Endothelial cell (in vitro differentiated cells): ENCODE measurements around the gene PCDHB11. TPM values are rescaled to one million over a fixed set of nuclear protein-coding genes. Genes with fewer than 3 reads are reported as not detected.
"Not testable (repeated sequence)": the region's sequence is repeated elsewhere in the genome, so short reads cannot be mapped to it uniquely, and the experiment has no call there.

ENCODE experiments used
- DNase-seq: peaks from one replicate; pipeline ENCODE4 v3.0.0; 2021; ENCODE audit warnings: low spot score
- H3K27ac Mint-ChIP-seq: one replicate; pipeline ENCODE4 v1.8.0; 2021; ENCODE audit warnings: mixed read lengths, inconsistent platforms; ENCODE audit not compliant: unreplicated experiment
- H3K27me3 Mint-ChIP-seq: one replicate; pipeline ENCODE4 v1.8.0; 2021; ENCODE audit warnings: mild to moderate bottlenecking, moderate library complexity, mixed read lengths, inconsistent platforms; ENCODE audit not compliant: unreplicated experiment
- H3K36me3 Mint-ChIP-seq: one replicate; pipeline ENCODE4 v1.8.0; 2021; ENCODE audit warnings: mild to moderate bottlenecking, low read depth, mixed read lengths, inconsistent platforms; ENCODE audit not compliant: unreplicated experiment
- H3K4me1 Mint-ChIP-seq: one replicate; pipeline ENCODE4 v1.8.0; 2021; ENCODE audit warnings: mild to moderate bottlenecking, mixed read lengths, inconsistent platforms; ENCODE audit not compliant: unreplicated experiment
- H3K4me3 Mint-ChIP-seq: one replicate; pipeline ENCODE4 v1.8.0; 2021; ENCODE audit warnings: mild to moderate bottlenecking, mixed read lengths, inconsistent platforms; ENCODE audit not compliant: unreplicated experiment
- H3K9me3 Mint-ChIP-seq: one replicate; pipeline ENCODE4 v1.8.0; 2021; ENCODE audit warnings: mixed read lengths, inconsistent platforms; ENCODE audit not compliant: unreplicated experiment
- total RNA-seq: library from RNA; stranded (reverse); fragmentation: NEBNext Ultra II Directional; extraction: Animal tissue kit (Norgen Biotek cat#: 25700); gene quantifications from one replicate; pipeline ENCODE4 v1.2.1, GENCODE V29; 2021; ENCODE audit not compliant: unreplicated experiment
- TF ChIP-seq, protein P1 (sequence below): fragments of 200-600 bp; sonication (generic); IDR thresholded peaks from one replicate; pipeline ENCODE4 v1.5.0; 2021; ENCODE audit warnings: antibody characterized with exemption; ENCODE audit not compliant: unreplicated experiment

Gene PCDHB11
- total RNA-seq, 1 donor from 2014 or later = 6.4 TPM

DNA sequence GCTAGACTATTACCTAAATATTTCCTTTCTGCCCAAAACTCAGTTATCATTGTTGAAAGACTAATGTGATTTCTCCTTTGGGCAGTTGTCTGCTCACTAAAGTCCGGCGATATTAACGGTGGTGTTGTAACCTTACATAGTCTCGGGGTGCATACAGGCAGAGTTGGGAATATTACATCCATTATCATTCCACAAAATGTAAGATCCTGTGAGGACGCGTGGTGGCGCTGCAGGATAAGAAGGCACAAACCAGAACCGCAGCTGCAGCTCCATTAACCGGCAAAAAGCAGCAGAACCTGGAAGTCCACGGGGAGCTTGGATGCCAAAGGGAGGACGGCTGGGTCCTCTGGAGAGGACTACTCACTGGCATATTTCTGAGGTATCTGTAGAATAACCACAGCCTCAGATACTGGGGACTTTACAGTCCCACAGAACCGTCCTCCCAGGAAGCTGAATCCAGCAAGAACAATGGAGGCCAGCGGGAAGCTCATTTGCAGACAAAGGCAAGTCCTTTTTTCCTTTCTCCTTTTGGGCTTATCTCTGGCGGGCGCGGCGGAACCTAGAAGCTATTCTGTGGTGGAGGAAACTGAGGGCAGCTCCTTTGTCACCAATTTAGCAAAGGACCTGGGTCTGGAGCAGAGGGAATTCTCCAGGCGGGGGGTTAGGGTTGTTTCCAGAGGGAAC is 14.4 kb downstream of the PCDHB11 start, which contains the start of gene PCDHB13:
TSS of gene PCDHB13 (plus strand) at position 264 of the 684 bp plus-strand sequence. CDS start at position 469, 205 bp downstream.
- TF ChIP-seq, protein P1, sequence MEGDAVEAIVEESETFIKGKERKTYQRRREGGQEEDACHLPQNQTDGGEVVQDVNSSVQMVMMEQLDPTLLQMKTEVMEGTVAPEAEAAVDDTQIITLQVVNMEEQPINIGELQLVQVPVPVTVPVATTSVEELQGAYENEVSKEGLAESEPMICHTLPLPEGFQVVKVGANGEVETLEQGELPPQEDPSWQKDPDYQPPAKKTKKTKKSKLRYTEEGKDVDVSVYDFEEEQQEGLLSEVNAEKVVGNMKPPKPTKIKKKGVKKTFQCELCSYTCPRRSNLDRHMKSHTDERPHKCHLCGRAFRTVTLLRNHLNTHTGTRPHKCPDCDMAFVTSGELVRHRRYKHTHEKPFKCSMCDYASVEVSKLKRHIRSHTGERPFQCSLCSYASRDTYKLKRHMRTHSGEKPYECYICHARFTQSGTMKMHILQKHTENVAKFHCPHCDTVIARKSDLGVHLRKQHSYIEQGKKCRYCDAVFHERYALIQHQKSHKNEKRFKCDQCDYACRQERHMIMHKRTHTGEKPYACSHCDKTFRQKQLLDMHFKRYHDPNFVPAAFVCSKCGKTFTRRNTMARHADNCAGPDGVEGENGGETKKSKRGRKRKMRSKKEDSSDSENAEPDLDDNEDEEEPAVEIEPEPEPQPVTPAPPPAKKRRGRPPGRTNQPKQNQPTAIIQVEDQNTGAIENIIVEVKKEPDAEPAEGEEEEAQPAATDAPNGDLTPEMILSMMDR = peak; percentile 32

DNA sequence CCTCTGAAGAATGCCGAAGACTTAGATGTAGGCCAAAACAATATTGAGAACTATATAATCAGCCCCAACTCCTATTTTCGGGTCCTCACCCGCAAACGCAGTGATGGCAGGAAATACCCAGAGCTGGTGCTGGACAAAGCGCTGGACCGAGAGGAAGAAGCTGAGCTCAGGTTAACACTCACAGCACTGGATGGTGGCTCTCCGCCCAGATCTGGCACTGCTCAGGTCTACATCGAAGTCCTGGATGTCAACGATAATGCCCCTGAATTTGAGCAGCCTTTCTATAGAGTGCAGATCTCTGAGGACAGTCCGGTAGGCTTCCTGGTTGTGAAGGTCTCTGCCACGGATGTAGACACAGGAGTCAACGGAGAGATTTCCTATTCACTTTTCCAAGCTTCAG is 15.2 kb downstream of the PCDHB11 start:
- not testable (repeated sequence) for H3K27me3 Mint-ChIP-seq, H3K4me1 Mint-ChIP-seq, DNase-seq
- peaks cover 20% of the 10 kb centered on the region for H3K9me3 Mint-ChIP-seq
- peak overlapping the region; percentile 65 for H3K4me3 Mint-ChIP-seq
- H3K27ac Mint-ChIP-seq = peak overlapping the region; percentile 7
- peaks cover 40% of the 10 kb centered on the region for H3K36me3 Mint-ChIP-seq

More for the DNA sequence above, 14.4 kb downstream of the PCDHB11 start, which contains the start of gene PCDHB13:
- DNase-seq = peak; percentile 64
- Mint-ChIP-seq H3K9me3 (peaks cover 21% of the 10 kb centered on the region), H3K4me3 (peak within 1 kb of the TSS; percentile 67), H3K36me3 (peaks cover 42% of the 10 kb centered on the region), H3K27ac (peak within 1 kb of the TSS; percentile 7)
- not testable (repeated sequence) for H3K27me3 Mint-ChIP-seq, H3K4me1 Mint-ChIP-seq

DNA sequence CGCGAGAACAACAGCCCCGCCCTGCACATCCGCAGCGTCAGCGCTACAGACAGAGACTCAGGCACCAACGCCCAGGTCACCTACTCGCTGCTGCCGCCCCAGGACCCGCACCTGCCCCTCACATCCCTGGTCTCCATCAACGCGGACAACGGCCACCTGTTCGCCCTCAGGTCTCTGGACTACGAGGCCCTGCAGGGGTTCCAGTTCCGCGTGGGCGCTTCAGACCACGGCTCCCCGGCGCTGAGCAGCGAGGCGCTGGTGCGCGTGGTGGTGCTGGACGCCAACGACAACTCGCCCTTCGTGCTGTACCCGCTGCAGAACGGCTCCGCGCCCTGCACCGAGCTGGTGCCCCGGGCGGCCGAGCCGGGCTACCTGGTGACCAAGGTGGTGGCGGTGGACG is 16.1 kb downstream of the PCDHB11 start:
- Mint-ChIP-seq H3K27ac (peak overlapping the region; percentile 7), H3K9me3 (peaks cover 15% of the 10 kb centered on the region), H3K36me3 (peaks cover 35% of the 10 kb centered on the region), H3K4me3 (peak overlapping the region; percentile 65)
- DNase-seq, H3K27me3 Mint-ChIP-seq, H3K4me1 Mint-ChIP-seq: not testable (repeated sequence)

DNA sequence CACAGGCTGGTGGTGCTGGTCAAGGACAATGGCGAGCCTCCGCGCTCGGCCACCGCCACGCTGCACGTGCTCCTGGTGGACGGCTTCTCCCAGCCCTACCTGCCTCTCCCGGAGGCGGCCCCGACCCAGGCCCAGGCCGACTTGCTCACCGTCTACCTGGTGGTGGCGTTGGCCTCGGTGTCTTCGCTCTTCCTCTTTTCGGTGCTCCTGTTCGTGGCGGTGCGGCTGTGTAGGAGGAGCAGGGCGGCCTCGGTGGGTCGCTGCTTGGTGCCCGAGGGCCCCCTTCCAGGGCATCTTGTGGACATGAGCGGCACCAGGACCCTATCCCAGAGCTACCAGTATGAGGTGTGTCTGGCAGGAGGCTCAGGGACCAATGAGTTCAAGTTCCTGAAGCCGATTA is 16.6 kb downstream of the PCDHB11 start:
- H3K4me3 Mint-ChIP-seq, H3K27ac Mint-ChIP-seq, H3K4me1 Mint-ChIP-seq, DNase-seq, H3K27me3 Mint-ChIP-seq: not testable (repeated sequence)
- Mint-ChIP-seq H3K36me3 (peaks cover 32% of the 10 kb centered on the region), H3K9me3 (peaks cover 15% of the 10 kb centered on the region)

DNA sequence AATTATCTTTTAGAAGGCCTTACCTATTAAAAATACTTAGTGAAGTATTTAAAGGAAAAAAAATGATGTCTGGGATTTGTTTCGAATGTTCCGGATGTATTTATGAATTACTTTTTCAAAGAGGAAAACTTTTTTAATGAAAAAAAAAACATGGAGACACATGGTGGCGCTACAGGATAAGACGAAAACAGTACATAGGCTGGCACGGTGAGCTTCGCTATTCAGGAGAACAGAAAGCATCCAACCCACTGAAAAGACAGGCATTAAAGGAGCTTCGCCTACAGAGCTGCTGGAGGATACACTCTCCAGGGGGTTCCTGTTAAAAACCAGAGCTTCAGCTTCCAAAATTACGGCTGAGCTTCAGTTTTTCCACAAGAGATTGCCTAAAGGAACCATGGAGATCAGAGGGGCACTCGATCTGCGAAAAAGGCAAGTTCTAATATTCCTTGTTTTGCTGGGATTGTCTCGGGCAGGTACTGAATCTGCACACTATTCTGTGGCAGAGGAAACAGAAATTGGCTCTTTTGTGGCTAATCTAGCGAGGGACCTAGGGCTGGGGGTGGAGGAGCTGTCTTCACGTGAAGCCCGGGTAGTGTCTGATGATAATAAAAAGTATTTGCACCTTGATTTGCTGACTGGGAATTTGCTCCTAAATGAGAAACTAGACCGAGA is 23.8 kb downstream of the PCDHB11 start, which contains the start of gene PCDHB14:
TSS of gene PCDHB14 (plus strand) at position 232 of the 672 bp plus-strand sequence. CDS start at position 395, 163 bp downstream.
- peaks cover 10% of the 10 kb centered on the region for H3K4me1 Mint-ChIP-seq
- no peak within 1 kb of the TSS for H3K27ac Mint-ChIP-seq
- H3K27me3 Mint-ChIP-seq = no peaks in the 10 kb centered on the region
- TF ChIP-seq, protein P1 = peak; percentile 50
- peaks cover 2% of the 10 kb centered on the region for H3K9me3 Mint-ChIP-seq
- peak; percentile 18 for DNase-seq
- peaks cover 33% of the 10 kb centered on the region for H3K36me3 Mint-ChIP-seq
- peak within 1 kb of the TSS; percentile 72 for H3K4me3 Mint-ChIP-seq

DNA sequence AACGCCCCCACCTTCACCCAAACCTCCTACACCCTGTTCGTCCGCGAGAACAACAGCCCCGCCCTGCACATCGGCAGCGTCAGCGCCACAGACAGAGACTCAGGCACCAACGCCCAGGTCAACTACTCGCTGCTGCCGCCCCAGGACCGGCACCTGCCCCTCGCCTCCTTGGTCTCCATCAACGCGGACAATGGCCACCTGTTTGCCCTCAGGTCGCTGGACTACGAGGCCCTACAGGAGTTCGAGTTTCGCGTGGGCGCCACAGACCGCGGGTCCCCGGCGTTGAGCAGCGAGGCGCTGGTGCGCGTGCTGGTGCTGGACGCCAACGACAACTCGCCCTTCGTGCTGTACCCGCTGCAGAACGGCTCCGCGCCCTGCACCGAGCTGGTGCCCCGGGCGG is 25.4 kb downstream of the PCDHB11 start:
- Mint-ChIP-seq H3K36me3 (peaks cover 31% of the 10 kb centered on the region), H3K4me3 (peak overlapping the region; percentile 80)
- DNase-seq, H3K27me3 Mint-ChIP-seq, H3K4me1 Mint-ChIP-seq, H3K27ac Mint-ChIP-seq, H3K9me3 Mint-ChIP-seq: not testable (repeated sequence)

DNA sequence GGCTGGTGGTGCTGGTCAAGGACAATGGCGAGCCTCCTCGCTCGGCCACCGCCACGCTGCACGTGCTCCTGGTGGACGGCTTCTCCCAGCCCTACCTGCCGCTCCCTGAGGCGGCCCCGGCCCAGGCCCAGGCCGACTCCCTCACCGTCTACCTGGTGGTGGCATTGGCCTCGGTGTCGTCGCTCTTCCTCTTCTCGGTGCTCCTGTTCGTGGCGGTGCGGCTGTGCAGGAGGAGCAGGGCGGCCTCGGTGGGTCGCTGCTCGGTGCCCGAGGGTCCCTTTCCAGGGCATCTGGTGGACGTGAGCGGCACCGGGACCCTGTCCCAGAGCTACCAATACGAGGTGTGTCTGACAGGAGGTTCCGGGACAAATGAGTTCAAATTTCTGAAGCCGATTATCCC is 26.0 kb downstream of the PCDHB11 start:
- not testable (repeated sequence) for H3K27me3 Mint-ChIP-seq, H3K27ac Mint-ChIP-seq, H3K9me3 Mint-ChIP-seq, DNase-seq, H3K4me1 Mint-ChIP-seq
- Mint-ChIP-seq H3K36me3 (peaks cover 31% of the 10 kb centered on the region), H3K4me3 (peak overlapping the region; percentile 65)
